Lower leg skin (tissue), 4 donors: ENCODE results near the gene SF3A1. TPM values are rescaled to one million over a fixed set of nuclear protein-coding genes. Genes with fewer than 3 reads are reported as not detected.

Source experiments
- DNase-seq, 2 donors: peaks; one replicate each; pipeline ENCODE4 v3.0.0-alpha.2; 2019; ENCODE audit warnings: low spot score in 2 of 2
- H3K4me3 ChIP-seq: fragments of 200-600 bp; sonication (generic); 2 replicates; pipeline ENCODE4 v1.5.1; 2017; ENCODE audit warnings: mild to moderate bottlenecking, low read depth; ENCODE audit not compliant: poor library complexity, severe bottlenecking
- CTCF ChIP-seq, 3 donors: fragments of 450-650 bp; IDR thresholded peaks; one replicate each; pipeline ENCODE4 v1.5.1; 2016; ENCODE audit warnings: antibody characterized with exemption in 3 of 3, mild to moderate bottlenecking in 3 of 3, moderate library complexity in 2 of 3
- POLR2A ChIP-seq, 2 donors: fragments of 450-650 bp; IDR thresholded peaks; one replicate each; pipeline ENCODE4 v1.6.1; 2016 to 2017; ENCODE audit warnings: antibody characterized with exemption in 2 of 2, mild to moderate bottlenecking in 1 of 2, moderate library complexity in 1 of 2
- WGBS, 2 donors: methylation state at CpG; one replicate each; pipeline ENCODE4 v1.1.5; 2018; 5-methylcytosine and 5-hydroxymethylcytosine counted together
- intact Hi-C: fragments of 100-400 bp; cut with DNase I; formaldehyde crosslinking; loops from one replicate; pipeline ENCODE4 v1.15.0; 2023; ENCODE audit warnings: low total_unique reads
- total RNA-seq, 4 donors: library from RNA; depleted of rRNA; stranded (reverse); fragments of >200 nt; gene quantifications; one replicate each; pipeline ENCODE4 v1.1.0, GENCODE V29; 2016

SF3A1 gene
- total RNA-seq, 4 donors from 2014 or later, result 72.4 to 169 (median 114) TPM

GRCh38 chr22:30393885-30394284 lies 37.2 kb upstream of the SF3A1 start:
- H3K4me3 ChIP-seq, result no peak overlapping the region
- DNase-seq, result no peak
- TF ChIP-seq POLR2A (IDR thresholded peaks at IDR 0.05) (no peak), CTCF (IDR thresholded peaks at IDR 0.05) (no peak)
- intact Hi-C loops, result loop anchor here (5.0 kb wide), 1 partner anchor 93 kb away; no protein-coding TSS in a partner anchor
- WGBS, 2 donors, result 83 to 87% methylated on average over 3 of the region's 3 CpGs

GRCh38 chr22:30393322-30393680 lies 36.6 kb upstream of the SF3A1 start:
- intact Hi-C loops, result loop anchor here (5.0 kb wide), 1 partner anchor 94 kb away; no protein-coding TSS in a partner anchor
- no peak for TF ChIP-seq CTCF (IDR thresholded peaks at IDR 0.05)
- no peak for TF ChIP-seq POLR2A (IDR thresholded peaks at IDR 0.05)
- WGBS, 2 donors, result 86 to 90% methylated on average over 7 of the region's 7 CpGs
- H3K4me3 ChIP-seq, result no peak overlapping the region
- no peak for DNase-seq

GRCh38 chr22:30392661-30393321 lies 36.1 kb upstream of the SF3A1 start:
- intact Hi-C loops, result loop anchor here (5.0 kb wide), 1 partner anchor 95 kb away; no protein-coding TSS in a partner anchor
- TF ChIP-seq CTCF (IDR thresholded peaks at IDR 0.05) (no peak), POLR2A (IDR thresholded peaks at IDR 0.05) (no peak)
- no peak for DNase-seq
- no peak overlapping the region for H3K4me3 ChIP-seq
- WGBS, 2 donors, result 73 to 74% methylated on average over 9 of the region's 9 CpGs

- 59 to 73% methylated on average over 5 of the region's 5 CpGs for WGBS, 2 donors
- intact Hi-C loops, result loop anchor here (5.0 kb wide), 1 partner anchor 96 kb away; no protein-coding TSS in a partner anchor
- no peak for DNase-seq
- TF ChIP-seq POLR2A (IDR thresholded peaks at IDR 0.05), result no peak
- TF ChIP-seq CTCF (IDR thresholded peaks at IDR 0.05), result peak in 1 of 3 donors; percentile 59
- H3K4me3 ChIP-seq, result no peak overlapping the region
Measured at GRCh38 chr22:30390974-30391691, 34.4 kb upstream of the SF3A1 start.

GRCh38 chr22:30386960-30387827 lies 30.5 kb upstream of the SF3A1 start, which contains the start of gene RNF215:
RNF215 (minus strand) TSS chr22:30387411; CDS start chr22:30387313, 98 bp downstream.
- DNase-seq, result peak; percentile 42 to 96
- WGBS, 2 donors, result 3 to 4% methylated on average over 23 to 42 of the region's 95 CpGs
- peak in 1 of 3 donors; percentile 87 for TF ChIP-seq CTCF (IDR thresholded peaks at IDR 0.05)
- TF ChIP-seq POLR2A (IDR thresholded peaks at IDR 0.05), result no peak
- H3K4me3 ChIP-seq, result peak within 1 kb of the TSS; percentile 31
- intact Hi-C loops, result loop anchor here (2.0 to 10.0 kb wide), 2 partner anchors 98 to 272 kb away; partner anchors contain the start of gene CASTOR1
